ENCODE measurements around the gene NTM. TPM values are rescaled to one million over a fixed set of nuclear protein-coding genes. Genes with fewer than 3 reads are reported as not detected.

NTM gene
- polyA plus RNA-seq, 4 donors: 0.94 to 3.1 (median 1.4) TPM; not detected in 1

DNA sequence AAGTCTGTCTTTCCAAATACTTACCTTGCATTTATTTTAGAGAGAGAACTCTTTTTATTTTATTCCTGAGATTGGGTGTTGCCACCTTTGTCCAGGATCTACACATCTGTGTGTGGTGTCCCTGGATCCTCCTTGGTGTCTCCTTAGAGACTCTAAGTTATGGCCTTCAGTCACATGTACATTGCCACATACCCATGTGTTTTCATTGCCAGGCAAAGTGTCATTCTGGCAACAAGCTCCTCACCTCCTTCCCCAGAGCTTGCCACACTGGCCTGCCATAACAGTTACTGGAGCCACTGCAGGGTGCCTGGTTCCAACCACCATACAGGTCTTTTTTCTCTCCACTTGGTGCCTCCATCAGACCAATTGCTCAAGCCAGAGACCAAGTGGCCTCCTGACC is 379.7 kb downstream of the NTM start:
- Histone ChIP-seq H3K4me1 (ENCODE audit: control insufficient read depth in 3 of 3, insufficient read depth in 2 of 3, low read depth in 1 of 3, low read length in 2 of 3) (no peaks in the 10 kb centered on the region), H3K27ac (ENCODE audit: low read depth in 1 of 3, low read length in 2 of 3) (no peak overlapping the region), H3K27me3 (ENCODE audit: control insufficient read depth in 3 of 3, insufficient read depth in 3 of 3, low read length in 3 of 3) (no peaks in the 10 kb centered on the region), H3K9me3 (ENCODE audit: control insufficient read depth in 2 of 2, insufficient read depth in 1 of 2, low read depth in 1 of 2, low read length in 1 of 2) (no peaks in the 10 kb centered on the region), H3K36me3 (ENCODE audit: control insufficient read depth in 3 of 3, insufficient read depth in 2 of 3, low read depth in 1 of 3, low read length in 3 of 3) (no peaks in the 10 kb centered on the region), H3K4me3 (ENCODE audit: low read depth in 1 of 3, low read length in 3 of 3) (no peak overlapping the region)
- DNase-seq (no peak), FAIRE-seq (no peak)

DNA sequence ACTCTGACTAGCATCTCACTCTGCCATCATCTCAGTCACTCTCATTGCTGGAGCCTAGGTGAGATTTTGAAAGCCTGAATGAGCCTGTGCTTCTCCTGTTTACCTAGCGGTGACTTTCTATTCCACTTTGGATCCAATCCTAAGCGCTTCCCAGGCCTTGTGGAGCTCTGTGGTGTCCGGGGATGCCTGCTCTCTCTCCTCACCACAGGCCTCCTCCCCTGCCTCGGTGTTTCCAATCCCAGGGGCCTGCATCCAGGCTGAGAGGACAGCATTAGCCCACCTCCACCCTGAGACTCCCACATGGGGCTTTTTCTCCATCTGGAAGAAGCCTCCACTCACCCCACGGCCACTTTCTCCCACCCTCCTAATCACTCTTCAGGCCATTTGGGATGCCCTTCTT is 380.3 kb downstream of the NTM start:
- DNase-seq: no peak
- H3K27ac ChIP-seq (ENCODE audit: low read depth in 1 of 3, low read length in 2 of 3): no peak overlapping the region
- H3K27me3 ChIP-seq (ENCODE audit: control insufficient read depth in 3 of 3, insufficient read depth in 3 of 3, low read length in 3 of 3): no peaks in the 10 kb centered on the region
- WGBS, 3 donors: 81 to 88% (median 83%) methylated on average over 5 of the region's 5 CpGs
- H3K9me3 ChIP-seq (ENCODE audit: control insufficient read depth in 2 of 2, insufficient read depth in 1 of 2, low read depth in 1 of 2, low read length in 1 of 2): no peaks in the 10 kb centered on the region
- H3K4me3 ChIP-seq (ENCODE audit: low read depth in 1 of 3, low read length in 3 of 3): no peak overlapping the region
- H3K4me1 ChIP-seq (ENCODE audit: control insufficient read depth in 3 of 3, insufficient read depth in 2 of 3, low read depth in 1 of 3, low read length in 2 of 3): no peaks in the 10 kb centered on the region
- H3K36me3 ChIP-seq (ENCODE audit: control insufficient read depth in 3 of 3, insufficient read depth in 2 of 3, low read depth in 1 of 3, low read length in 3 of 3): no peaks in the 10 kb centered on the region
- FAIRE-seq: no peak

DNA sequence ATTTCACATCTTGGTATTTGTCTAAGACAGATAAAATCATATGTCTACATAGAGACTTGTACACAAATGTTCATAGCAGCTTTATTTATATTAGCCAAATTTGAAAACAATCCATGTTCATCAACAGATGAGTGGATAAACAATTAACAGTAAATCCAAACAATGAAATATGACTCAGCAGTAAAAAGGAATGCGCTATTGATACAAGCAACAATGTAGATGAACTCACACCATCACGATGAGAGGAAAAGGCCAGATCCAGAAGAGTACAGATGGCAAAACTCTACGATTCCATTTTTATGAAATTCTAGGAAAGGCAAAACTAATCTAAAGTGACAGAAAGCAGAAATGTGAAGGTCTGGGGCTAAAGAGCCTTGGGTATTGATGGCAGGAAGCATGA is 384.3 kb downstream of the NTM start:
- DNase-seq (no peak), FAIRE-seq (no peak)
- WGBS, 3 donors: 74 to 80% (median 78%) methylated on average over 3 of the region's 3 CpGs
- Histone ChIP-seq H3K9me3 (ENCODE audit: control insufficient read depth in 2 of 2, insufficient read depth in 1 of 2, low read depth in 1 of 2, low read length in 1 of 2) (no peaks in the 10 kb centered on the region), H3K36me3 (ENCODE audit: control insufficient read depth in 3 of 3, insufficient read depth in 2 of 3, low read depth in 1 of 3, low read length in 3 of 3) (no peaks in the 10 kb centered on the region), H3K4me3 (ENCODE audit: low read depth in 1 of 3, low read length in 3 of 3) (no peak overlapping the region), H3K27me3 (ENCODE audit: control insufficient read depth in 3 of 3, insufficient read depth in 3 of 3, low read length in 3 of 3) (no peaks in the 10 kb centered on the region), H3K27ac (ENCODE audit: low read depth in 1 of 3, low read length in 2 of 3) (no peak overlapping the region), H3K4me1 (ENCODE audit: control insufficient read depth in 3 of 3, insufficient read depth in 2 of 3, low read depth in 1 of 3, low read length in 2 of 3) (no peaks in the 10 kb centered on the region)

DNA sequence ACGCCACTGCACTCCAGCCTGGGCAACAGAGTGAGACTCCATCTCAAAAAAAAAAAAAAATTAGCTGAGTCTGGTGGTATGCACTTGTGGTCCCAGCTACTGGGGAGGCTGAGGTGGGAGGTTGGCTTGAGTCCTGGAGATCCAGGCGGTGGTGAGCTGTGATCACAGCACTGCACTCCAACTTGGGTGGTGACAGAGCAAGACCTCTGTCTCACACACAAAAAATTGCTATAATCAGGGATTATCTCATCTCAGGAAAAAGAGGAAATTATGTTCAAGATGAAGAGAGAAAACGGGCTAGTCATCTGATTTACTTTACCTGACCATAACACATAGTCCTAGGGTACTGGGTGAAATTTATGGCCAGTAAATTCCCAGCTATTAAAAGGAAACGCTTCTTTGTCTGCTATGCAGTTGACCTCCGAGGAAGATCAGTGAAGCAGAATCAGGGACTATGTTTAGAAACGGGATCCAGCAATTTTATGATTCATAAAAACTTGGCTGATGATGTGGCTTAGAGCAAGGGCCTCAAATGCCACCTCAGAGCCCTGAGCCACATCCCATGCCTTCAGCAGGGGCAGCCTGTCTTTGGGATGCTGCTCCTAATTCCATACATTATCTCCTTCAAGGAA is 386.2 kb downstream of the NTM start:
- no peaks in the 10 kb centered on the region for H3K4me1 ChIP-seq (ENCODE audit: control insufficient read depth in 3 of 3, insufficient read depth in 2 of 3, low read depth in 1 of 3, low read length in 2 of 3)
- H3K27me3 ChIP-seq (ENCODE audit: control insufficient read depth in 3 of 3, insufficient read depth in 3 of 3, low read length in 3 of 3): no peaks in the 10 kb centered on the region
- WGBS, 3 donors: 61 to 67% (median 63%) methylated on average over 6 of the region's 6 CpGs
- no peak overlapping the region for H3K27ac ChIP-seq (ENCODE audit: low read depth in 1 of 3, low read length in 2 of 3)
- no peaks in the 10 kb centered on the region for H3K36me3 ChIP-seq (ENCODE audit: control insufficient read depth in 3 of 3, insufficient read depth in 2 of 3, low read depth in 1 of 3, low read length in 3 of 3)
- DNase-seq (no peak), FAIRE-seq (no peak)
- H3K9me3 ChIP-seq (ENCODE audit: control insufficient read depth in 2 of 2, insufficient read depth in 1 of 2, low read depth in 1 of 2, low read length in 1 of 2): no peaks in the 10 kb centered on the region
- no peak overlapping the region for H3K4me3 ChIP-seq (ENCODE audit: low read depth in 1 of 3, low read length in 3 of 3)

DNA sequence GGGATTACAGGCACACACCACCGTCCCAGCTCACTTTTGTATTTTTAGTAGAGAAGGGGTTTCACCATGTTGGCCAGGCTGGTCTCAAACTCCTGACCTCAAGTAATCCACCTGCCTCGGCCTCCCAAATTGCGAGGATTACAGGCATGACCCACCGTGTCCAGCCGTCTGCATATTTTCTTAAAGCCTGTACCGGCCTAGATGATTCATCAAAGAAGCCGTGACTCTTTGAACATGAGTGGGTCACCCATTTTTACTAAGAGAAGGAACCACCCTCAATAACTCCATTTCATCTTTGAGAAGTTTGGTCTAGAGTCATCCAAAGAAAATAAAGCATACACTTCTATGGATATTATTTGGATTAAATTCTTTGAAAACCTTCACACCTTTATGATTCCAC is 388.3 kb downstream of the NTM start:
- Histone ChIP-seq H3K4me1 (ENCODE audit: control insufficient read depth in 3 of 3, insufficient read depth in 2 of 3, low read depth in 1 of 3, low read length in 2 of 3) (no peaks in the 10 kb centered on the region), H3K36me3 (ENCODE audit: control insufficient read depth in 3 of 3, insufficient read depth in 2 of 3, low read depth in 1 of 3, low read length in 3 of 3) (no peaks in the 10 kb centered on the region), H3K9me3 (ENCODE audit: control insufficient read depth in 2 of 2, insufficient read depth in 1 of 2, low read depth in 1 of 2, low read length in 1 of 2) (no peaks in the 10 kb centered on the region), H3K27ac (ENCODE audit: low read depth in 1 of 3, low read length in 2 of 3) (no peak overlapping the region), H3K4me3 (ENCODE audit: low read depth in 1 of 3, low read length in 3 of 3) (no peak overlapping the region), H3K27me3 (ENCODE audit: control insufficient read depth in 3 of 3, insufficient read depth in 3 of 3, low read length in 3 of 3) (no peaks in the 10 kb centered on the region)
- WGBS, 3 donors: 84 to 94% (median 91%) methylated on average over 7 of the region's 7 CpGs
- DNase-seq (no peak), FAIRE-seq (no peak)

DNA sequence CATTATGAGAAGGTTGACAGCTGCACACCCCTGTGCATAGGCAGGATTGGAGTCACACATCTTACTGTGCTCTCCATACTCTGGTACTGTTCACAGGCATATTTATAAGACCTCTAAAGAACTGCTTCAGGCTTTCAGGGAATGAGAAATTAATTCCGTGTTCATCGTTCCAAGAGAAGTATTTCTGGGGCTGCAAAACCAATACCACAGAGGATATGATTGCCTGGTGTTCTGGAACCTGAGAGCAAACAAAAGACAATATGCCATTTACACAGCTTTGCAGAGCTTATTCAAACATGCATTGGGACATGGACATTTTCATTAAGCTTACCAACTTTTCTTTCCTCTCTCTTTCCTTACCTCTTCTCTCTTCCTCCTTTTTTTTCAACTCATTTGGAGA is 388.7 kb downstream of the NTM start:
- FAIRE-seq (no peak), DNase-seq (no peak)
- no peak overlapping the region for H3K27ac ChIP-seq (ENCODE audit: low read depth in 1 of 3, low read length in 2 of 3)
- 85 to 89% (median 86%) methylated on average over 2 of the region's 2 CpGs for WGBS, 3 donors
- no peak overlapping the region for H3K4me3 ChIP-seq (ENCODE audit: low read depth in 1 of 3, low read length in 3 of 3)
- no peaks in the 10 kb centered on the region for H3K27me3 ChIP-seq (ENCODE audit: control insufficient read depth in 3 of 3, insufficient read depth in 3 of 3, low read length in 3 of 3)
- no peaks in the 10 kb centered on the region for H3K4me1 ChIP-seq (ENCODE audit: control insufficient read depth in 3 of 3, insufficient read depth in 2 of 3, low read depth in 1 of 3, low read length in 2 of 3)
- H3K36me3 ChIP-seq (ENCODE audit: control insufficient read depth in 3 of 3, insufficient read depth in 2 of 3, low read depth in 1 of 3, low read length in 3 of 3): no peaks in the 10 kb centered on the region
- no peaks in the 10 kb centered on the region for H3K9me3 ChIP-seq (ENCODE audit: control insufficient read depth in 2 of 2, insufficient read depth in 1 of 2, low read depth in 1 of 2, low read length in 1 of 2)

DNA sequence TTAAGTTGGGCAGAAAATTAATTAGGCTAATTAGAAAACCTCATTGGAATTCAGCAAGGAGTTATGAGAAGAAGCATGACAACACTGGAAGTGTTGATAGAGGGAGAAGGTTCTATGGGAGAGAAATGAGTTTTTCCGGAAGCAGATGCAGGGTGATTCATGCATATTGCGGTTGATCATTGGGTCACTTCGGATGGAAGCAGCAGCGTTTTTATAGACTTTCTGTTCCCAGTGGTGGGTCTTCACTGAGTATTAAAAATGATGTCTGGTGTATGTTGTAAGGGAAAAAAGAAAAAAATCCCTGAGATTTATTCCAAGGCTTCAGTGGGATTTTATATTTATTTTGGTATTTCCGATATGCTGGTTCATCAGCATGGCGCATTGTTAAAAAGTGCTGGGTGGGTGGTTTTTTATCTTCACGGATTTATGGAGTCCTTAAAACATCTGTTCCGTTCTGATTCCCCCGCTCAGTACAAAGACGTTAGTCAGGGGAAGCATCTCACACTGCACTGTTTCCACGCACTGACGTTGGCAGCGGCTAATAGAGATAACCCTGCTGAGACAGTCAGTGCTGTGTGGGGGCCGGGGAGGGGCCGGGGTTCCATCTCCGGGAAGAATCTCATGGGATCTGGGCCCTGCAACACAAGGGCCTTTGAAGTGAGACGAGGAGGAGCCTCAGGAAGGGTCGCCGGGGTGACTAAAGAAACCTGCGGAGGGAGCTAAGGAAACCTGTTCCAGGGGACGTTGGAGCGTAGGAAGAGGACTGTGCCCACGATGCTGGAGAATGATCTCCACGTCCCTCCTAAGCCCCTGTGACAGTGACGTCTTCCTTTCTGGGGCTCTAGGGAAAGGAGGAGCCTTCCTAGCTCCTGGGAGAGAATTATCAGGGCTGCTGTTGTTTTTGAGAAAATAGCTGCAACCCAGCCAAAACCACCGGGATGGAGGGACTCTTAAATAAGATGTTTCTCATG is 390.0 kb downstream of the NTM start:
- Histone ChIP-seq H3K4me1 (ENCODE audit: control insufficient read depth in 3 of 3, insufficient read depth in 2 of 3, low read depth in 1 of 3, low read length in 2 of 3) (no peaks in the 10 kb centered on the region), H3K27me3 (ENCODE audit: control insufficient read depth in 3 of 3, insufficient read depth in 3 of 3, low read length in 3 of 3) (no peaks in the 10 kb centered on the region), H3K27ac (ENCODE audit: low read depth in 1 of 3, low read length in 2 of 3) (no peak overlapping the region), H3K4me3 (ENCODE audit: low read depth in 1 of 3, low read length in 3 of 3) (no peak overlapping the region), H3K9me3 (ENCODE audit: control insufficient read depth in 2 of 2, insufficient read depth in 1 of 2, low read depth in 1 of 2, low read length in 1 of 2) (no peaks in the 10 kb centered on the region), H3K36me3 (ENCODE audit: control insufficient read depth in 3 of 3, insufficient read depth in 2 of 3, low read depth in 1 of 3, low read length in 3 of 3) (no peaks in the 10 kb centered on the region)
- WGBS, 3 donors: 54 to 74% (median 71%) methylated on average over 26 of the region's 26 CpGs
- no peak for DNase-seq
- FAIRE-seq: no peak

DNA sequence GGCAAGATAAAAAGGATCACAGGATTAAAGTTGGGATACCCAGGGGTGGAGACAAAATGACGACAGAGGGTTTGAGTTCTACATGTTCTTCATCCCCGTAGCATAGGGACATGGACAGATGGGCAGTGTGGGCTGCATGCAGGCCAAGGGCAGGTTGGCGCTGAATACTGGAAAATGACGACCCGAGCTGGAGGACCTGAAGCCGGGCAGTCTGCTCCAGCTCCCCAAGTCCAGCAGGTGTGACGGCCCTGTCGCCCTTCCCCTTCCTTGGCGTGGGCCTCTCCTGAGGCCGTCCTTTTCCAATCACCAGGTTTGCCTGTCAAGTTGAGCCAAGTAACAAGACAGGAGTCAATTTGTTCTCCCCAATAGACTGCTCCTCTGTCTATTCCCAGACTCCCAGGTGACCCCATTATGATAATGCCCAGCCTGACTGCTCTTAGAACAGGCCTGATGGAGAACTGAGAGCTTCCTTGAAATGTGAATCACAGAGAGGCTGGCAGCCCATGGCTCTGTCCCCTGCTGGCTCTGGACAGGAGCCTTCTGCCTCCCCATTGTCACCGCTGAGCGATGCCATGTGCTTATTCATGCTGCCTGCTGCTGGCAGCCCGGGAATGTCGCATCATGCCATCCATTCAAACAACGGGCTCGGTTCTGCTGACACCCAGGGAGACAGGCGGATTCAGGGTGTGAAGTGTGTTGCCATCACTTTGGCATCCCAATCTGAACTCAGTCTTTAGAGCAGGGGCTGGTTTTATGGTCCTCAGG is 392.1 kb downstream of the NTM start:
- Histone ChIP-seq H3K4me1 (ENCODE audit: control insufficient read depth in 3 of 3, insufficient read depth in 2 of 3, low read depth in 1 of 3, low read length in 2 of 3) (no peaks in the 10 kb centered on the region), H3K36me3 (ENCODE audit: control insufficient read depth in 3 of 3, insufficient read depth in 2 of 3, low read depth in 1 of 3, low read length in 3 of 3) (no peaks in the 10 kb centered on the region), H3K27ac (ENCODE audit: low read depth in 1 of 3, low read length in 2 of 3) (no peak overlapping the region), H3K9me3 (ENCODE audit: control insufficient read depth in 2 of 2, insufficient read depth in 1 of 2, low read depth in 1 of 2, low read length in 1 of 2) (no peaks in the 10 kb centered on the region), H3K27me3 (ENCODE audit: control insufficient read depth in 3 of 3, insufficient read depth in 3 of 3, low read length in 3 of 3) (no peaks in the 10 kb centered on the region), H3K4me3 (ENCODE audit: low read depth in 1 of 3, low read length in 3 of 3) (no peak overlapping the region)
- WGBS, 3 donors: 92 to 95% (median 93%) methylated on average over 17 of the region's 17 CpGs
- DNase-seq (no peak), FAIRE-seq (no peak)

All from small intestine (tissue), 7 donors.